Measurements from ENCODE around the gene MYO3B.

Gene MYO3B

GRCh38 chr2:170206246-170206645, 28.3 kb downstream of the MYO3B start:
- Histone ChIP-seq H4K8ac (ENCODE audit: low read depth, low read length) (no peak overlapping the region), H4K12ac (ENCODE audit: low read depth, low read length) (no peak overlapping the region), H2BK12ac (ENCODE audit: low read length) (no peak overlapping the region), H3K79me1 (ENCODE audit: low read length) (no peaks in the 10 kb centered on the region), H2BK120ac (ENCODE audit: insufficient read depth, low read length, poor library complexity) (no peak overlapping the region), H3K27me3 (ENCODE audit: insufficient read depth, low read length) (no peaks in the 10 kb centered on the region), H3K18ac (ENCODE audit: low read length) (no peak overlapping the region), H2AK5ac (ENCODE audit: low read length) (no peak overlapping the region), H3K4me1 (ENCODE audit: control insufficient read depth in 1 of 2, insufficient read depth in 2 of 2, low read length in 2 of 2) (no peaks in the 10 kb centered on the region), H2AFZ (ENCODE audit: insufficient read depth, low read length, poor library complexity) (no peak overlapping the region), H3K23ac (ENCODE audit: low read length) (no peak overlapping the region), H3K9ac (ENCODE audit: low read length) (no peak overlapping the region), H3K4ac (ENCODE audit: low read depth, low read length) (no peak overlapping the region), H3K4me3 (ENCODE audit: low read depth, low read length) (no peak overlapping the region), H3K14ac (ENCODE audit: low read length) (no peak overlapping the region), H4K91ac (ENCODE audit: low read depth, low read length) (no peak overlapping the region), H3K36me3 (ENCODE audit: control insufficient read depth in 1 of 2, insufficient read depth in 2 of 2, low read length in 2 of 2) (no peaks in the 10 kb centered on the region), H3K79me2 (ENCODE audit: control insufficient read depth, insufficient read depth, low read length, poor library complexity) (no peaks in the 10 kb centered on the region), H3K4me2 (ENCODE audit: low read length) (no peak overlapping the region), H3K27ac (ENCODE audit: low read depth, low read length) (no peak overlapping the region), H2BK5ac (ENCODE audit: low read depth, low read length, poor library complexity) (no peak overlapping the region), H3K9me3 (ENCODE audit: insufficient read depth, low read depth, low read length) (peaks cover 2% of the 10 kb centered on the region)
- no peak for DNase-seq
- WGBS (ENCODE audit: extremely low coverage, insufficient coverage, insufficient read length) = no CpG with 5 or more reads among the region's 1 CpG

- H3K36me3 ChIP-seq (ENCODE audit: control insufficient read depth in 1 of 2, insufficient read depth in 2 of 2, low read length in 2 of 2) = no peaks in the 10 kb centered on the region
- H3K14ac ChIP-seq (ENCODE audit: low read length) = no peak overlapping the region
- no peak overlapping the region for H2BK120ac ChIP-seq (ENCODE audit: insufficient read depth, low read length, poor library complexity)
- H3K9ac ChIP-seq (ENCODE audit: low read length) = no peak overlapping the region
- H2AFZ ChIP-seq (ENCODE audit: insufficient read depth, low read length, poor library complexity) = no peak overlapping the region
- H3K4me1 ChIP-seq (ENCODE audit: control insufficient read depth in 1 of 2, insufficient read depth in 2 of 2, low read length in 2 of 2) = no peaks in the 10 kb centered on the region
- H3K23ac ChIP-seq (ENCODE audit: low read length) = no peak overlapping the region
- H3K79me2 ChIP-seq (ENCODE audit: control insufficient read depth, insufficient read depth, low read length, poor library complexity) = no peaks in the 10 kb centered on the region
- H3K4me3 ChIP-seq (ENCODE audit: low read depth, low read length) = no peak overlapping the region
- no peak overlapping the region for H3K27ac ChIP-seq (ENCODE audit: low read depth, low read length)
- no peak overlapping the region for H4K8ac ChIP-seq (ENCODE audit: low read depth, low read length)
- no peak overlapping the region for H2BK12ac ChIP-seq (ENCODE audit: low read length)
- no peaks in the 10 kb centered on the region for H3K27me3 ChIP-seq (ENCODE audit: insufficient read depth, low read length)
- no peak overlapping the region for H3K4me2 ChIP-seq (ENCODE audit: low read length)
- no peak overlapping the region for H3K18ac ChIP-seq (ENCODE audit: low read length)
- no peak for DNase-seq
- no peak overlapping the region for H3K4ac ChIP-seq (ENCODE audit: low read depth, low read length)
- no peak overlapping the region for H4K91ac ChIP-seq (ENCODE audit: low read depth, low read length)
- H4K12ac ChIP-seq (ENCODE audit: low read depth, low read length) = no peak overlapping the region
- no peak overlapping the region for H2AK5ac ChIP-seq (ENCODE audit: low read length)
- no peak overlapping the region for H2BK5ac ChIP-seq (ENCODE audit: low read depth, low read length, poor library complexity)
- no CpG with 5 or more reads among the region's 3 CpGs for WGBS (ENCODE audit: extremely low coverage, insufficient coverage, insufficient read length)
- no peaks in the 10 kb centered on the region for H3K79me1 ChIP-seq (ENCODE audit: low read length)
- H3K9me3 ChIP-seq (ENCODE audit: insufficient read depth, low read depth, low read length) = peaks cover 2% of the 10 kb centered on the region
Measured at GRCh38 chr2:170206805-170207407, 29.0 kb downstream of the MYO3B start.

GRCh38 chr2:170207901-170208300, 30.0 kb downstream of the MYO3B start:
- H3K4me2 ChIP-seq (ENCODE audit: low read length) = no peak overlapping the region
- H3K18ac ChIP-seq (ENCODE audit: low read length) = no peak overlapping the region

GRCh38 chr2:170208967-170209366, 31.0 kb downstream of the MYO3B start:
- H2BK120ac ChIP-seq (ENCODE audit: insufficient read depth, low read length, poor library complexity) = no peak overlapping the region
- no peak for DNase-seq
- H3K4ac ChIP-seq (ENCODE audit: low read depth, low read length) = no peak overlapping the region
- H3K79me1 ChIP-seq (ENCODE audit: low read length) = no peaks in the 10 kb centered on the region
- H4K12ac ChIP-seq (ENCODE audit: low read depth, low read length) = no peak overlapping the region
- H4K8ac ChIP-seq (ENCODE audit: low read depth, low read length) = no peak overlapping the region
- no peaks in the 10 kb centered on the region for H3K36me3 ChIP-seq (ENCODE audit: control insufficient read depth in 1 of 2, insufficient read depth in 2 of 2, low read length in 2 of 2)
- H3K4me2 ChIP-seq (ENCODE audit: low read length) = no peak overlapping the region
- no peaks in the 10 kb centered on the region for H3K27me3 ChIP-seq (ENCODE audit: insufficient read depth, low read length)
- no peak overlapping the region for H2AFZ ChIP-seq (ENCODE audit: insufficient read depth, low read length, poor library complexity)
- H3K27ac ChIP-seq (ENCODE audit: low read depth, low read length) = no peak overlapping the region
- H3K9ac ChIP-seq (ENCODE audit: low read length) = no peak overlapping the region
- no peak overlapping the region for H3K18ac ChIP-seq (ENCODE audit: low read length)
- H3K14ac ChIP-seq (ENCODE audit: low read length) = no peak overlapping the region
- no peak overlapping the region for H2BK5ac ChIP-seq (ENCODE audit: low read depth, low read length, poor library complexity)
- H3K23ac ChIP-seq (ENCODE audit: low read length) = no peak overlapping the region
- no CpG with 5 or more reads among the region's 2 CpGs for WGBS (ENCODE audit: extremely low coverage, insufficient coverage, insufficient read length)
- no peak overlapping the region for H2AK5ac ChIP-seq (ENCODE audit: low read length)
- H3K4me3 ChIP-seq (ENCODE audit: low read depth, low read length) = no peak overlapping the region
- peaks cover 2% of the 10 kb centered on the region for H3K9me3 ChIP-seq (ENCODE audit: insufficient read depth, low read depth, low read length)
- H3K4me1 ChIP-seq (ENCODE audit: control insufficient read depth in 1 of 2, insufficient read depth in 2 of 2, low read length in 2 of 2) = peaks cover 0 to 3% of the 10 kb centered on the region in 2 experiments
- no peaks in the 10 kb centered on the region for H3K79me2 ChIP-seq (ENCODE audit: control insufficient read depth, insufficient read depth, low read length, poor library complexity)
- no peak overlapping the region for H4K91ac ChIP-seq (ENCODE audit: low read depth, low read length)
- no peak overlapping the region for H2BK12ac ChIP-seq (ENCODE audit: low read length)

More at GRCh38 chr2:170207901-170208300, 30.0 kb downstream of the MYO3B start:
- Histone ChIP-seq H2BK120ac (ENCODE audit: insufficient read depth, low read length, poor library complexity) (no peak overlapping the region), H2AK5ac (ENCODE audit: low read length) (no peak overlapping the region), H3K79me1 (ENCODE audit: low read length) (no peaks in the 10 kb centered on the region), H3K27me3 (ENCODE audit: insufficient read depth, low read length) (no peaks in the 10 kb centered on the region), H3K4me3 (ENCODE audit: low read depth, low read length) (no peak overlapping the region), H3K23ac (ENCODE audit: low read length) (no peak overlapping the region), H3K27ac (ENCODE audit: low read depth, low read length) (no peak overlapping the region), H4K12ac (ENCODE audit: low read depth, low read length) (no peak overlapping the region), H4K8ac (ENCODE audit: low read depth, low read length) (no peak overlapping the region), H3K4ac (ENCODE audit: low read depth, low read length) (no peak overlapping the region), H3K14ac (ENCODE audit: low read length) (no peak overlapping the region), H2AFZ (ENCODE audit: insufficient read depth, low read length, poor library complexity) (no peak overlapping the region), H4K91ac (ENCODE audit: low read depth, low read length) (no peak overlapping the region), H3K9ac (ENCODE audit: low read length) (no peak overlapping the region), H2BK5ac (ENCODE audit: low read depth, low read length, poor library complexity) (no peak overlapping the region), H3K79me2 (ENCODE audit: control insufficient read depth, insufficient read depth, low read length, poor library complexity) (no peaks in the 10 kb centered on the region), H3K4me1 (ENCODE audit: control insufficient read depth in 1 of 2, insufficient read depth in 2 of 2, low read length in 2 of 2) (peaks cover 0 to 3% of the 10 kb centered on the region in 2 experiments), H2BK12ac (ENCODE audit: low read length) (no peak overlapping the region), H3K36me3 (ENCODE audit: control insufficient read depth in 1 of 2, insufficient read depth in 2 of 2, low read length in 2 of 2) (no peaks in the 10 kb centered on the region), H3K9me3 (ENCODE audit: insufficient read depth, low read depth, low read length) (peaks cover 2% of the 10 kb centered on the region)
- no peak for DNase-seq
- WGBS (ENCODE audit: extremely low coverage, insufficient coverage, insufficient read length) = no CpG with 5 or more reads among the region's 4 CpGs

All from trophoblast cell (in vitro differentiated cells and primary cell).